ENCODE data around the gene MTERF4.

DNA sequence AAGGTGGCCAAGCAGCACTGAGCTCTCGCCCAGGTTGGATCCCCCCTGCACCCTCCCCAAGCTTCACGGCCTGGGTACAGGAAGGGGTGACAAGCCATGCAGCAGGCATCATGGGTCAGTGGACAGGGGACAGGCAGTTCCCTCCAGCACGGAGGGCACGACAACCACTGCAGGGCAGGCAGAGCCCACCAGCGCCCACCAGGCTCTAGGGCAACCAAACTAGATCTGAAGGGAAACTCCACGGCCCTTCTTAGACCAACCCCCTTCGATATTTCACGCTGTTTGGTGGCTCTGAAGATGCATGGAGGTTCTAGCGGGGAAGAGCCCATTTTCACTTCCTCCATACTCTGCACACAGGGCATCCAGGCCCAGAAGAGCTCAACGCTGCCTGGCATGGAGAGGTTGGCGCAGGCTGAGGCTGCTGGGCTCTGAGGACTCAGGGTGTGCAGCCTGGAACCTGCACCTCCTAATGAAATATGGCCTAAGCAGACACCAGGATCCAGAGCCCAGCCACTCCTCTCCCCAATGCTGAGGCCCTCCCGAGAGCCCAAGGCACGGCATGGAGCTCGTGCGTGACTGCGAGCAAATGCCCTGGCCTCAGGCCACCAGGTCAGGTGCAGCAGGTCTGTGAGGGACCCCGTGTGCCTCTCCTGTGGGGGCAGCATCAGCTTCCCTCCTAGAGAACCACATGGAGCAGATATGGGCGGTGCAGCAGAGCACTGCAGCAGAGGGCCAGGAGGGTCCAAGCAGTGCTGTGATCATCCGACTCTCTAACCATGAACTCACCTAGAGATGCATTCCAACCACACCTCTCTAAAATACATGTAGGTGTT, 8.7 kb upstream of the MTERF4 start:
- TF ChIP-seq ZNF565 (CRISPR knock-in tag; conservative IDR thresholded peaks at IDR 0.05; ENCODE audit: low read depth) (no peak), CSDC2 (CRISPR knock-in tag; IDR thresholded peaks at IDR 0.05) (no peak), ARNTL (CRISPR knock-in tag; IDR thresholded peaks at IDR 0.05; ENCODE audit: borderline replicate concordance, low read depth) (no peak), ZFP3 (CRISPR knock-in tag; IDR thresholded peaks at IDR 0.05) (no peak), CSRNP3 (CRISPR knock-in tag; IDR thresholded peaks at IDR 0.05) (no peak), ZNF70 (CRISPR knock-in tag; IDR thresholded peaks at IDR 0.05) (no peak), TOX (CRISPR knock-in tag; IDR thresholded peaks at IDR 0.05; ENCODE audit: borderline replicate concordance) (no peak), TCF4 (CRISPR knock-in tag; IDR thresholded peaks at IDR 0.05; ENCODE audit: borderline replicate concordance) (no peak), ZFP30 (CRISPR knock-in tag; IDR thresholded peaks at IDR 0.05) (no peak), OSR1 (CRISPR knock-in tag; IDR thresholded peaks at IDR 0.05) (no peak), CREB5 (CRISPR knock-in tag; IDR thresholded peaks at IDR 0.05; ENCODE audit: low read depth) (no peak), GLIS3 (CRISPR knock-in tag; IDR thresholded peaks at IDR 0.05) (no peak), ZC3H10 (CRISPR knock-in tag; IDR thresholded peaks at IDR 0.05) (no peak), PATZ1 (CRISPR knock-in tag; IDR thresholded peaks at IDR 0.05; ENCODE audit: borderline replicate concordance) (no peak)
